Measurements from ENCODE around the gene CTSZ.
"Not testable (repeated sequence)": the region's sequence is repeated elsewhere in the genome, so short reads cannot be mapped to it uniquely, and the experiment has no call there.

The CTSZ gene

DNA sequence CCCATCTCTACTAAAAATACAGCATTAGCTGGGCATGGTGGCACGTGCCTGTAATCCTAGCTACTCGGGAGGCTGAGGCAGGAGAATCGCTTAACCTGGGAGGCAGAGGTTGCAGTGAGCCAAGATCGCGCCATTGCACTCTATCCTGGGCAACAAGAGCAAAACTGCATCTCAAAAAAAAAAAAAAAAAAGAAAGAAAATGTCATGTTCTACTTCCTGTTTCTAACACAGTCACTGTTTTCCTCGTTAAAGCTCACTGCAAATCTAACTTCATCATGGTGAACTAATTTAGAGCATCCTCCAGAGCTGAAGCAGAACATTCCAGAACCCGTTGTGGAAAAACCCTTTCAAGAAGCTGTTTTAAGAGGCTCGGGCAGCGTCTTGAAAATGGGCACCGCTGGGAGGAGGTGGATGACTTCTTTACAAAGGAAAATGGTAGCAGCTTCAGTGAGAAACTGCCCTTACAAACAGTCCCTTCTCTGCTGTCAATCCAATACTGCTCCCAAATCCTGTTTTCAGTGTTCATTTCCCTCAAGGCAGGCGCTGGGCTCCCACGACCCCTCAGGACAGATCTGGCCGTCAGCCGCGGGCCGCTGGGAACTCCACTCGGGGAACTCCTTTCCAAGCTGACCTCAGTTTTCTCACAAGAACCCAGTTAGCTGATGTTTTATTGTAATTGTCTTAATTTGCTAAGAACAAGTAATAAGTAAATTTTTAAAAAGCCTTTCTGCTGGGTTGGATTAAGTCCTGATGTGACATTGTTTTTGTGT is 12.5 kb downstream of the CTSZ start:
- DNase-seq: no peak

DNA sequence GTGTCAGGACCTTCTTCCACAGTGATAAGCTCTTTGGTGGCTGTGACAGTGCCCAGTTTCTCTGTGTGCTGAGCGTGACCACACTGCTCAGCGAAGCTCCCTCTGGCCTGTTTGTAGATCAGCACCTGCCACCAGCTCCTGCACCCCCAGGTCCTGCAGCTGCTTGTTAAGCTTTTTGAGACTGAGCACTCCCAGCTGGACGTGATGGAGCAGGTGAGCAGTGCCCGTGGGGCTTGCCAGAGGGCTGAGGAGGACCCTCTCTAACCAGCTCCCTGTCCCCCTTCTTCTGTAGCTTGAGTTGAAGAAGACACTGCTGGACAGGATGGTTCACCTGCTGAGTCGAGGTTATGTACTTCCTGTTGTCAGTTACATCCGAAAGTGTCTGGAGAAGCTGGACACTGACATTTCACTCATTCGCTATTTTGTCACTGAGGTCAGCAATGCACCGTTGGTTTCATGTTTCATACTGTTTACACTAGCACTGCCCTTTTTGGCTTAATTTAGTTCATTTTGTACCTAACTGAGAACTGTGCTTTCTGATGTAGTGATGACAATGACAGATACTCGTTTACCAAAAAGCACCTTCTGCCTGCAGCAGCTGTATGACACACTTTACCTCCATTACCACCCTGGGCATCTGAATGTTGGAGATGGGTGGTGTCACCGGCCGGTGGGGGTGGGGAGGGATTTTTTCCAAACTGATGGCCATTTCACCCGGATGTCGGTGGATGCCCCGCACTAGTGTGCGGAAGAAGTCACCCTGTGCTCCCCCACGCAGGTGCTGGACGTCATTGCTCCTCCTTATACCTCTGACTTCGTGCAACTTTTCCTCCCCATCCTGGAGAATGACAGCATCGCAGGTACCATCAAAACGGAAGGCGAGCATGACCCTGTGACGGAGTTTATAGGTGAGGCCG is 13.5 kb downstream of the CTSZ start:
- DNase-seq: no peak

DNA sequence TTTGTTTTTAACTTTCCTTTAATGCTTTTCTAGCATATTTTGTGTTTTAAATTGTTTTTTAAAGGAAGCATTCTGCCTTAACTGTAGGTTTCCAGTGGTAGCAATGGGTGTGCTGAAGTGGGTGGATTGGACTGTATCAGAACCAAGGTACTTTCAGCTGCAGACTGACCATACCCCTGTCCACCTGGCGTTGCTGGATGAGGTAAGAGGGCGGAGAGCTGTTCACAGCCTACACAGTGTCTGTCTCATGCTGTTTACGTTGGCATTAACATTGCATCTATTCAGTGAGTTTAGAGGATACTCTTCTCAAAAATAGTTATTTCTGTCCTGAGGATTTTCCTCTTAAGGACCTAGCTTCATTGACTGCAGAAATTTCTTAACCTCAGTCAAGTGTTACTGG is 14.1 kb downstream of the CTSZ start:
- DNase-seq: no peak

DNA sequence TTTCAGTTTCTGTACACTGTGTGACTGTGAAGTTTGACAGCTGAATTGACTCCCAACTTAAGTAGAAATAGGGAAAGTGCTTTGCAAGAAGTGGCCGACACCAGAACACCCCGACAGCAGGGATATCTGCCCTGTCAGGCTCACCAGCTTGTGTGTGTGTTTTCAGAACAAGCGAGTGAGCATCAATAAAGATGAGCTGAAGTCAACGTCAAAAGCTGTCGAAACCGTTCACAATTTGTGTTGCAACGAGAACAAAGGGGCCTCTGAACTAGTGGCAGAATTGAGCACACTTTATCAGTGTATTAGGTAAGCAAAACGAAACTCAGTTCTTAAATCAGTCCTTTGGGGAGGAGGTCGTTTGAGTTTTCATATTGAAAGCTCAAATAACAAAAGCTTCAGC is 15.3 kb downstream of the CTSZ start:
- DNase-seq: no peak

DNA sequence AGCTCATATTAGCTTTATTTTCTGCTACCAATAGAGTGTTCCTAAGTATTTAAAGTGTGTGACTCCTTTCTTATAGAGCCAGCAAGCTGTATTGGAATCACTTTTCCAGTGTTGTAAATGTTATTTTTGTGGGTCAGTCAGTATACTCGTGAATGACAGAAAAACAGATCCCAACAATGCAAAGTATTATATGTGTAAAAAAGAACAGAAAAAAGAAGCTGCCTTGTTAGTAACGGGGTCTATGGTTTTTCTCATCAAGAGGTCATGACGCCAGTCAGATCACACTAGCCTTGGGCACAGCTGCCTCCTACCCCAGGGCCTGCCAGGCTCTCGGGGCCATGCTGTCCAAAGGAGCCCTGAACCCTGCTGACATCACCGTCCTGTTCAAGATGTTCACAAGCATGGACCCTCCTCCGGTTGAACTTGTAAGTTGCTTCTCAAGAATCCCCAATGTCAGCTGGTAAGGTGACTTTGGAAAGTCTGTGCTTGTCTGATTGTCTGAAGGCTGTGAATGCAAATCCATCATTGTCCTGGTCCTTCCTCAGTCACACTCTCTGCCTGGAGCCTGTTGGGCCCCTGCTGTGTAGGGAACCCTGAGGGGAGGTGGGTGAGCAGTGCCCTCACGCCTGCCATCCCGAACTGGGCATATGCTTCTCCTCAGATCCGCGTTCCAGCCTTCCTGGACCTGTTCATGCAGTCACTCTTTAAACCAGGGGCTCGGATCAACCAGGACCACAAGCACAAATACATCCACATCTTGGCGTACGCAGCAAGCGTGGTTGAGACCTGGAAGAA is 16.2 kb downstream of the CTSZ start:
- no peak for DNase-seq

DNA sequence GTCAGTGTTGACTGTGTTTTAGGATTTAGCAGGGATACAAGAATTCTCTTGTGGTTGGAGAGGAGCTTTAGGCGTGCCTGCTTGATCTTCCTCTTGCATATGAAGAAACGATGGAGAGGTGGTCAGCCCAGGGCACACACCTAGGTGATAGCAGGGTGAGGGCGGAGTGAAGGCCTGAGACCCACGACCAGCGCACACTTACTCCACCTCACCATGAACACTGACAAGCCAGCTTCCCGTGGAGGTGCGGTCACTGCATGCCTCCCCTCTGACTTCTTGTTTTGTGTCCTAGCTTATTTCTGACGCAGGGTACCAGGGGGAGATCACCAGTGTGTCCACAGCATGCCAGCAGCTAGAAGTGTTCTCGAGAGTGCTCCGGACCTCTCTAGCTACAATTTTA is 17.9 kb downstream of the CTSZ start:
- DNase-seq: no peak

DNA sequence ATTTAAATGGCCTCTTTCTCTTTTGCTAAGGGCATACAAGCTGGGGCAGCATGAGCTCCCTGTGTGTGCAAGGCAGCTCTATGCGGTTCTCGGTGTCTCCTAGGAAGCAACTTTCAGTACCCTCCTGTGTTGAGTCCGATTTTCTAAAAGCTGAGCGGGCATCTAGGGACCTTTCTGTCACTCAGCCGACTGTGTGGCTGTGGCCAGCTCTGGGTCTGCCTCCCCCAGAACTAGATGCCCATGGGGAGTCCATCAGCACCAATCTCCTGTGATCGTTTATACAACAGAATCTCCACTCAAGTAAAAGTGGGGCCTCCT is 18.5 kb downstream of the CTSZ start:
- no peak for DNase-seq

DNA sequence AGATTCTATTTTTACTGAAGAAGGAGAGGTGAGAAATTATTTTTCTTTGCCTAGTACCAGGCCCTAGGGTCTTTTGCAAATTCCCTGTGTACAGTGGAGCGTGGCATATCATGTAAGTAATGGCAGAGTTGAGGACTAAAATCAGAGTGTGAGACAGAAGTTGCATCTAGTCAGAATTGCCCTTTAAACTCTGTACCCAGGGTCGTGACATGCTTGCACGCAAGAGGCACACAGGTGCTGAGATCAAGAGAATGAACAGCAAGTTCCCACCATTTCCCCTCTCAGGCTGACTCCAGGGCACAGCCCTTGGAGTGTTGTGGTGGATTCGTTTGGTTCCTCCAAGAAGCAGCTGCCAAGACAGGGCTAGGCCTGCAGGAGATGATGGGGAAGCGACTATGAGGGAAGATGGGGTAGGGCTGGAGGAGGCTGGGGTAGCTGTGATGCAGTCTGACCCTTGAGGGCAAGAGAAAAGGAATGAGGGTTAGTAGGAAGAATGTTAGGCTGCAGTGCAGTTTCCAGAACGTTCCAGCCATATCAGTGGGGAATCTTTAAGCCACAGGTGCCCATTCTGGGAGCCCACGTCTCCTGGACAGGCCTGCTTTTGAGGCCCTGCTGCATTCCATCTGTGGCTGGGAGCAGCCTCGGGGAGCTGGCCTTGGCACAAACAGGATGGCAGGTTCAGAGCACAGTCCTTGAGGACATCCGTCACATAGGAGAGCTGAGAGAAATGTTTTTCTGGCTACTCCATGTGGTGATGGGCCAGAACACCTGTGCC is 19.1 kb downstream of the CTSZ start:
- no peak for DNase-seq

DNA sequence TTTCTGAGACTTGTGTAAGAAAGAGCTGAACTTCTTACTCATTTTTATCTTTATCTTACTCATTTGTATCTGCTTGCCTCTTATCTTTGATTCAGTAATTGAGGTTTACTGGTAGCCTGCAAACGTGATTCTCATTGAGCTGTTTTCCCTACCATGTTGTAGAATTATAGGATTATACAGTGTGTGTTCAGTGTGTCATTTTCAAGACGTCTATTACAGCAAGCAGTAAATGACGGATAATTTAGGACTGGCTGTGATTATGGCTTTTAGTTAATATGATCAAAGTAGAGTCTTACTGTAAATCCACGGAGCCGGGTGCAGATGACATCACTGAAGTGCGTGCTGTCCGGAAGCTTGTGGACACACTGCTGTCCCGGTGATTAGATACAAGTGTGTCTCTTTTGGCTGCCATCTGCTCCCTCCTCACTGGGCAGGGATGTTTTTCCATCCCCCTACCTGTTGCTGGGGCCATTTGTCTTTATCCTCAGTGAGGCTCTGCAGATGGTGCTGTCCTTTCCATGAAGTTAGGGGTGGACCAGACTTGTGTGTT is 20.0 kb downstream of the CTSZ start:
- DNase-seq: no peak

DNA sequence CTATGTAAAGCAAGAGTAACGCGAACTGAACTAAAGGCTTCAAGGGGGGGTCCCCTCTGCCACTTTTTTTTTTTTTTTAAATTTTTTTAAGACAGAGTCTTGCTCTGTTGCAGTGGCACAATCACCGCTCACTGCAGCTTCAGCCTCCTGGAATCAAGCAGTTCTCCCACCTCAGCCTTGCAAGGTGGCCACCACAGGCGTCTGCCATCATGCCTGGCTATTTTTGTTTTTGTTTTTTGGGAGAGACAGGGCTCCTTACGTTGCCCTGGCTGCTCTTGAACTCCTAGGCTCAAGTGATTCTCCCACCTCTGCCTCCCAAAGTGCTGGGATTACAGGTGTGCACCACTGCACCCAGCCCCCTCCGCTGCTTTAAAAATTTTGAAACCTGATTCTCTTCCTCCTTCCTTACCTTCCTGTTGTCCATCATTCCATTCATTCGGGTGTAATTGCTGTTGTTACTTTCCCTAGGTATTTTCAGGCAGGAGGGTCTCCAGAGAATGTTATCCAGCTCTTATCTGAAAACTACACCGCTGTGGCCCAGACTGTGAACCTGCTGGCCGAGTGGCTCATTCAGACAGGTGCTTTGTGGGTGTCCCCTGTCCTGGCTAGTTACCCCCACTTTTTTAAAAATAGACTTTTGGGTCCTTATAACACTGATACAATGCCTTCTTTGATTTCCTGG is 20.6 kb downstream of the CTSZ start:
- DNase-seq: no peak

DNA sequence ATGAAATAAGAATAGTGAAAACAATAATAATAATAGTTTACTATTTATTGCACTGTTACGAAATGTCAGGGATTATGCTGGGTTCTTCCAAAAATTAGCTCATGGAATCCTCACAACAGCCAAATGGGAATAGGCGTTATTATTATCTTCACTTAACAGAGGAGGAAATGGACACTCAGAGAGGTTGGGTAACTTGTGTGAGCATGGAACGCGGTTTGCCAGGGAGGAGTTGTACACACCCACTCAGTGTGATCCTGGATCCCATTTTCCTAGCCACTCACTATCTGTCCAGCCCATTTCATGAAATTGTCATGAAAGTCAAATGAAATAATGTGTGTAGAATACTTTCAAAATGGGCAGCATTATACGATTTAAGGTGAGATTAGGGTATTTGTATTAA is 21.4 kb downstream of the CTSZ start:
- no peak for DNase-seq

DNA sequence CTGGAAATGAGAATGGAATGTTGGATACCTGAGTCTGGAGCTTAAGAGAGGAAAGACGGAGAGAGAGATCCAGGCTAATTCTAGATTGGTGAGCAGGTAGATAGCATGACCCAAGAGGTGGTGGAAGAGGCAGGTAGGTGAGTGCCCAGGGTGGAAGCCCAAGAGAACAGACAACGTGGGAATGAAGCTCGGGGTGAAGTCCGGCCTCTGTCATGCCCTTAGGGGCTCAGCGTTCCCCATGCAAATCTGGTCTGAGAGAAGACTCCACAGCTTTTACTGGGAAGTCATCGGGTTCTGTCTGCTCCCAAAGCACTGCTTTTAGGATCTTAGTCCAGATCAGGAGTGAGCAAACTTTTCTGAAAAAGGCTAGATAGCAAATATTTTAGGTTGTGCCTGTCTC is 22.4 kb downstream of the CTSZ start:
- DNase-seq: no peak

DNA sequence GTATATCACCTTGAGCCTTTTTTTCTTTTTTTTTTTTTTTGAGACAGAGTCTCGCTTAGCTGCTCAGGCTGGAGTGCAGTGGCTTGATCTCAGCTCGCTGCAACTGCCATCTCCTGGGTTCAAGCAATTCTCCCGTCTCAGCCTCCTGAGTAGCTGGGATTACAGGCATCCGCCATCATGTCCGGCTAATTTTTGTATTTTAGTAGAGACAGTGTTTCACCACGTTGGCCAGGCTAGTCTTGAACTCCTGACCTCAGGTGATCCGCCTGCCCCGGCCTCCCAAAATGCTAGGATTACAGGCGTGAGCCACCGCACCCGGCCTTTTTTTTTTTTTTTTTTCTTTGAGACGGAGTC is 24.0 kb downstream of the CTSZ start:
- not testable (repeated sequence) for DNase-seq

DNA sequence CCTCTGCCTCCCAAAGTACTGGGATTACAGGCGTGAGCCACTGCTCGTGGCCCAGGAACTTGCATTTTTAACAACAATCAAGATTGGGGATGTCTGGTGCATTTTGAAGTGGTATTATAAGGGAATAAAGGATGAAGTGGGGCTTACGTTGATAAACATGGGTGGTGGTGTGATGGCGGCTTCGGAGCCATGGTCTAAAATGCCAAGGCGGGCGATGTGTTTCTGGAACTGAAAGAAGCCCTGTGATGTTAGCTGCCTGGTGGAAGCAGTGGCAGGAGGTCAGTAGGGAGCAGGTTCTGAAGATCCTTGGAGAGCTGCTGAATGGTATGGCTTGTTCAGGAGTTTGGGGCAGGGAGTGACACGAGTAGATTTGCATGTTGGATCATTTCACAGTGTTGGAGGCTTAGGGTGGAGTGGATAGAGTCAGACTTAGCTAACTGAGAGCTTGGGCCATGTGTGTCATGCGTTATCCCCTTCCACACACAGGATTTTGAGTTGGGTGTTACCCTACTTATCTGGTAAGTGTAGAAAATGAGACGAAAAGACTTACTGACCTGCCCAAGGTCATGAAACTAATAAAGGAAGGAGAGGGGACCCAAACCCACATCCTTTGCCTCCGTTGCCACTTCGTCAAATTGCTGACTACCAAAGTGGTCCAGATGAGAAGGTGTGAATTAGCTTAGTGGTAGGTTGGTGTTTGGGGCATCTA is 24.5 kb downstream of the CTSZ start:
- DNase-seq: no peak

DNA sequence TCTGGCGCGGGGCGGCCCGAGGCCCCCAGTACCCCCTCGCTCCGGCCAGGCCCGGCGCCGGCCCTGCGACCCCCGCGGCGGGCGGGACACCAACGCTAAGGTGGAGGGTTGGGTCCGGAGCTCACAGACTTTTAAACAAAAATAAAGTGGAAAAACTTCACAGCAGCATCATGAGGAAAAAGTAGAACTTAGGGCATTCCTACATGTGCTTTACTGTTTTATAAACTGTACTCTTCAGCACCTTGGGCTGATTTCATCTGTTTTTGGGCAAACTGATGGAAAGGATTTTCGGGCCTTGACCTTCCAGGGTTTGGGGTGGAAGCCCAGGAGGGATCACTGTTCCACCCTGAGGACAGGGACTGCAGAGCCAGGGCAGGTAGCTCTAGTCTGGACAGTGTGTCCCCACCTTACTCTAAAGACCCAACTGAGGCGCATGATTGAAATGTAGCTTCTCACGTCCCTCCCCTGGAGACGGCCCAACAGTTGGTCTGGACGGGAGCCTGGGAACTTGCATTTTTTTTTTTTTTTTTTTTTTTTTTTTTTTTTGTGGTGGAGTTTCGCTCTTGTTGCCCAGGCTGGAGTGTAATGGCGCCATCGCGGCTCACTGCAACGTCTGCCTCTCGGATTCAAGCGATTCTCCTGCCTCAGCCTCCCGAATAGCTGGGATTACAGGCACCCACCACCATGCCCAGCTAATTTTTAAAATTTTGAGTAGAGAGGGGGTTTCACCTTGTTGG is 25.3 kb downstream of the CTSZ start:
- DNase-seq: no peak

DNA sequence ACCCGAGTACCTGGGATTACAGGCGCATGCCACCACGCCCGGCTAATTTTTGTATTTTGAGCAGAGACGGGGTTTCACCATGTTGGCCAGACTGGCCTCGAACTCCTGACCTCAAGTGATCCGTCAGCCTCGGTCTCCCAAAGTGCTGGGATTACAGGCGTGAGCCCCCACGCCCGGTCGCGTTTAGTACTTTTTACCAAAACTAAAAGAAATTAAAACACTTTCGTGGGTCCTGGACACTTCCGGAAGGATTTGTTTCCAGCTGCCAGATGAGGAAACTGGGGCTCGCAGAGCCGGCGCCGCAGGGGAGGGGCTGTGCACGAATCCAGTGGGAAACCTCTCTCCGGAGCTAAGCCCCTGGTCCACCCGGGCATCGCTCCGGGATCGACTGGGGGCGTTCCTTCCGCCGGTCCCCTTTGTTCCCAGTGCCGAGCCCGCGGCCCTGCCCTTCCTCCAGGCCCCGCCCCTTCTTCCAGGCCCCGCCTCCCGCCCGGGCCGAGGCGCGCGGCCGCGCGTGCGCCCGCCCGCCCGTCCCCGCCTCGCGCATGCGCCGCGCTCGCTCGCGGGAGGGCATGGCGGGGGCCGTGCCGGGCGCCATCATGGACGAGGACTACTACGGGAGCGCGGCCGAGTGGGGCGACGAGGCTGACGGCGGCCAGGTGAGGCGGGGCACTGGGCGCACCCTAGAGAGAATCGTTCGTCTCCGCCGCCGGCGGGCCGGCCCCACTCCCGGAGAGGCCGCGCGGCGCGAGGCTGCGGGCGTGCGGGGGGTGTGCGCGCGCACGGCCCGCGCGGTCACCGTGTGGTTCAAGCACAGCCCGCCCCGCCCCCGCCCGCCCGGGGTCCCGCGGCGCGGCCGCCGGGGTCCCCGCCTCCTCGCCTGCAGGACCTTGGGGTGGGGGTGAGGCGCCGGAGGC is 26.1 kb downstream of the CTSZ start, which contains the start of gene NELFCD:
TSS of gene NELFCD (plus strand) at position 546 of the 917 bp plus-strand sequence. CDS start at position 600, 54 bp downstream.
- DNase-seq: peak; percentile 74

DNA sequence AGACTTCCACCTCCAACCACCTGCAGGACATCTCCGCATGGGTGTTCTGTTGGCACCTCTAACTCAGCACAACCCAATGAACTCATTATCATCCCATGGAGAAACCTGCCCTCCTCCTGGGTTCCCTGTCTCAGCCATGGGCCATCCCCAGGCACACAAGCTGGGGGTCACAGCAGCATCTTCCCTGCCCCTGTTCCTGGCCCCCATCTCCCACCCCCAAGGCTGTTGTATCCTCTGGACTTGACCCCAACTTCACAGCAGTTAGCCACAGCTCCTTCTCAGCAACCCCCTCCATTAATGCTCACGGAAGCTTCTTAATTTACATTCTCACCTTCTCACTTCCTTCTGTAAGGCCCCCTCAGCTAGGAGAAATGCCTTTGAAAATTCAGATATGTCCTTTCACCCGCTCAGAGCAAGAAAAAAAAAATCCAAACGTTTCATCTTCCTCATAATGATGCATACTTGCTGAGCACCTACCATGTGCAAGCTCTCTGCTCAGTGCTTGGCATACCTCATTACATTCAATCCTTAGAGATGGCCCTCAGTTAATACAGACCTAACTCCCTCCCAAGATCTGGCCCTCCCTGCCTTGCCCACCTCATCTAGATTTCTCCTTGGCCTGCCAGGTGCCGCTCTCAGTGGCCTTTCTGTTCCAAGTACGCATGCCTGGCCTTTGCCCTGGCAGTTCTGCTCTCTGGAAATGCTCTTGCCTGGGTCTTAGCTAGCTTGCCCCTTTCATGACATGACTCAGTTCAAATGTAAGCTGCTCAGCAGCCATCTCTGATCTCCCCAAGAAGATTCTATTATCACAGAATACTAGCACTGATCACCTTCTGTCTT is 28.5 kb downstream of the CTSZ start:
- no peak for DNase-seq

DNA sequence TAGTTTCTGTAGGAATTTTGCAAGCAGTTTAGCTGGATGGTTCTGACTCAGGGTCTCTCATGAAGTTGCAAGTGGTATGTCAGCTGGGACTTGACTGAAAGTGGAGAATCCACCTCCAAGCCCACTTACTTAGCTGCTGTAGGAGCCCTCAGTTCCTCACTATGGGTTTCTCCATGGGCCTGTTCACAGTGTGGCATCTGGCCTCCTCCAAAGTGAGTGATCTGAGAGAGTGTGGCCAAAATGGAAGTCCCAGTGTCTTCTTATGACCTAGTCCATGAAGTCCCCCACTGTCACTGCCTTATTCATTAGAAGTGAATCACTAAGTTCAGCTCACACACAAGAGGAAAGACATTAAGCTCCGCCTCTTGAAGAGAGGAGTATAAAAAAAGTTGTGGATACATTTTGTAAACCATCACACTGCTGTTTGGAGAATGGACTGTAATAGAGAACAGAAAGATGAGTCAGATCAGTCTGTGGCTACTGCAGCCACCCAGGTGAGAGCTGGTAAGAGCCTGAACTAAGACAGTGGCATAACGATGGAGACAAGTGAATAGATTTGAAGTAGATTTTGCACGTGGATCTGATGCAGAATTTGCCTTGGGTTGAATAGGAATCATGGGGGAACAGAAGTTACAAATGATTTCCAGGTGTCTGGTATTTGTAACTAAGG is 30.9 kb downstream of the CTSZ start:
- no peak for DNase-seq
